H1 (cell line): ENCODE measurements around the gene LGALS4. TPM values are rescaled to one million over a fixed set of nuclear protein-coding genes. Genes with fewer than 3 reads are reported as not detected.

ENCODE experiments used
- CTCF ChIA-PET: fragments of 300-600 bp; sonication (Branson Sonifier 250); formaldehyde crosslinking; loops from one replicate; lab custom pipeline; 2021; ENCODE audit not compliant: partially characterized antibody; lab: Charles Lee
- POLR2A ChIA-PET: fragments of 300-600 bp; sonication (Branson Sonifier 250); formaldehyde crosslinking; loops from one replicate; lab custom pipeline; 2021; ENCODE audit warnings: inconsistent platforms; ENCODE audit not compliant: partially characterized antibody; lab: Charles Lee
- DNase-seq, 2 experiments: peaks; one replicate each; pipeline versions ENCODE4 v3.0.0 to v3.0.0-alpha.2; 2010 to 2022; ENCODE audit warnings: low spot score in 2 of 2, low read depth in 1 of 2, mixed read lengths in 1 of 2
- FAIRE-seq: peaks from 2 replicates; lab custom pipeline; 2011; peaks lifted over from hg19 to GRCh38; lab: Jason Lieb, UNC
- H2AFZ ChIP-seq: 2 replicates; pipeline ENCODE4 v1.8.1; 2012; ENCODE audit warnings: low read length, inconsistent platforms
- H2AK5ac ChIP-seq: 2 replicates; pipeline ENCODE4 v1.6.1; 2013; ENCODE audit warnings: low read depth, low read length
- H2BK120ac ChIP-seq: replicated peaks from 2 replicates; pipeline ENCODE3; 2013; ENCODE audit warnings: low read depth, low read length, inconsistent platforms
- H2BK12ac ChIP-seq: 2 replicates; pipeline ENCODE4 v1.6.1; 2013; ENCODE audit warnings: low read depth, low read length
- H2BK15ac ChIP-seq: 2 replicates; pipeline ENCODE4 v1.6.1; 2013; ENCODE audit warnings: low read length
- H2BK20ac ChIP-seq: 2 replicates; pipeline ENCODE4 v1.6.1; 2013; ENCODE audit warnings: low read length
- H2BK5ac ChIP-seq: 2 replicates; pipeline ENCODE4 v1.6.1; 2013; ENCODE audit warnings: low read depth, low read length
- H3K14ac ChIP-seq: 2 replicates; pipeline ENCODE4 v1.6.1; 2013; ENCODE audit warnings: inconsistent platforms; ENCODE audit not compliant: insufficient read length
- H3K18ac ChIP-seq: 2 replicates; pipeline ENCODE4 v1.6.1; 2013; ENCODE audit warnings: low read length; ENCODE audit errors: extremely low read depth
- H3K23ac ChIP-seq: 2 replicates; pipeline ENCODE4 v1.6.1; 2013; ENCODE audit warnings: inconsistent platforms; ENCODE audit not compliant: insufficient read length
- H3K23me2 ChIP-seq: 2 replicates; pipeline ENCODE4 v1.6.1; 2013; ENCODE audit warnings: low read depth, low read length
- H3K27ac ChIP-seq: 2 replicates; pipeline ENCODE4 v1.6.1; 2011; ENCODE audit warnings: low read depth, low read length, inconsistent platforms
- H3K27me3 ChIP-seq, 4 experiments: replicated peaks in 1 of 4; 1 replicate in 1 of 4; 2 replicates in 3 of 4; pipeline versions ENCODE4 v1.6.1 to v1.8.1; 2011 to 2013; ENCODE audit warnings: low read length in 3 of 4, mild to moderate bottlenecking in 3 of 4, inconsistent platforms in 2 of 4, mixed read lengths in 2 of 4, moderate library complexity in 1 of 4; ENCODE audit not compliant: control insufficient read depth in 3 of 4, insufficient read depth in 3 of 4; ENCODE audit errors: extremely low read depth in 1 of 4
- H3K36me3 ChIP-seq, 4 experiments: 2 replicates each; pipeline versions ENCODE4 v1.6.1 to v1.8.1; 2011 to 2013; ENCODE audit warnings: mild to moderate bottlenecking in 4 of 4, low read length in 3 of 4, moderate library complexity in 2 of 4, control low read depth in 1 of 4, inconsistent platforms in 1 of 4; ENCODE audit not compliant: insufficient read depth in 4 of 4, control insufficient read depth in 2 of 4
- H3K4ac ChIP-seq: replicated peaks from 2 replicates; pipeline ENCODE3; 2013; ENCODE audit warnings: low read length, low read depth, mixed read lengths, inconsistent platforms; ENCODE audit not compliant: insufficient read length
- H3K4me1 ChIP-seq, 4 experiments: replicated peaks in 1 of 4; 1 replicate in 1 of 4; 2 replicates in 3 of 4; pipeline versions ENCODE4 v1.6.1 to v1.8.1; 2011 to 2013; ENCODE audit warnings: low read length in 3 of 4, inconsistent platforms in 2 of 4, mixed read lengths in 1 of 4; ENCODE audit not compliant: insufficient read depth in 4 of 4, control insufficient read depth in 3 of 4
- H3K4me2 ChIP-seq, 2 experiments: 2 replicates each; pipeline versions ENCODE4 v1.6.1 to v1.8.1; 2011 to 2013; ENCODE audit warnings: low read depth in 2 of 2, low read length in 2 of 2, control low read depth in 1 of 2, inconsistent platforms in 1 of 2, mild to moderate bottlenecking in 1 of 2; ENCODE audit not compliant: insufficient read depth in 1 of 2
- H3K4me3 ChIP-seq, 4 experiments: fragments of 200-600, 300-600 bp in 1 of 4; sonication (generic), shearing (Covaris generic), sonication (Bioruptor Twin) in 1 of 4; 2 replicates each; pipeline versions ENCODE4 v1.5.1 to v1.8.1; 2011 to 2016; ENCODE audit warnings: low read length in 4 of 4, low read depth in 3 of 4, control low read depth in 2 of 4, inconsistent platforms in 2 of 4, mild to moderate bottlenecking in 2 of 4, mixed read lengths in 1 of 4, moderate library complexity in 1 of 4; ENCODE audit not compliant: insufficient read depth in 2 of 4; ENCODE audit errors: extremely low read depth in 1 of 4
- H3K56ac ChIP-seq: replicated peaks from 2 replicates; pipeline ENCODE3; 2013; ENCODE audit warnings: low read depth, mild to moderate bottlenecking, mixed read lengths, low read length, inconsistent platforms; ENCODE audit not compliant: insufficient read length
- H3K79me1 ChIP-seq: 2 replicates; pipeline ENCODE4 v1.6.1; 2013; ENCODE audit warnings: low read depth, low read length, control low read depth
- H3K79me2 ChIP-seq, 2 experiments: 2 replicates each; pipeline versions ENCODE4 v1.6.1 to v1.8.1; 2012 to 2013; ENCODE audit warnings: low read length in 2 of 2, mild to moderate bottlenecking in 2 of 2, inconsistent platforms in 1 of 2; ENCODE audit not compliant: insufficient read depth in 2 of 2, control insufficient read depth in 1 of 2
- H3K9ac ChIP-seq, 4 experiments: replicated peaks in 1 of 4; 1 replicate in 1 of 4; 2 replicates in 3 of 4; pipeline versions ENCODE4 v1.6.1 to v1.8.1; 2011 to 2013; ENCODE audit warnings: low read depth in 3 of 4, low read length in 3 of 4, control low read depth in 2 of 4, mild to moderate bottlenecking in 2 of 4, moderate library complexity in 2 of 4, inconsistent platforms in 1 of 4; ENCODE audit errors: extremely low read depth in 1 of 4
- H3K9me3 ChIP-seq, 2 experiments: 2 replicates each; pipeline versions ENCODE4 v1.6.1 to v1.8.1; 2012 to 2013; ENCODE audit warnings: mild to moderate bottlenecking in 2 of 2, moderate library complexity in 2 of 2, control low read depth in 1 of 2, inconsistent platforms in 1 of 2, low read depth in 1 of 2, low read length in 1 of 2, mixed read lengths in 1 of 2; ENCODE audit not compliant: insufficient read depth in 2 of 2
- H4K20me1 ChIP-seq, 2 experiments: replicated peaks in 1 of 2; 2 replicates each; pipeline versions ENCODE3 to v1.8.1; 2011 to 2013; ENCODE audit warnings: inconsistent platforms in 2 of 2, low read length in 2 of 2, mild to moderate bottlenecking in 1 of 2; ENCODE audit not compliant: insufficient read depth in 2 of 2, control insufficient read depth in 1 of 2
- H4K5ac ChIP-seq: 2 replicates; pipeline ENCODE4 v1.6.1; 2013; ENCODE audit warnings: low read length, low read depth, mixed read lengths, inconsistent platforms; ENCODE audit not compliant: insufficient read length
- H4K8ac ChIP-seq: 2 replicates; pipeline ENCODE4 v1.8.0; 2013; ENCODE audit warnings: mild to moderate bottlenecking, moderate library complexity, low read length, inconsistent platforms; ENCODE audit not compliant: insufficient read depth; ENCODE audit errors: extremely low read depth
- H4K91ac ChIP-seq: replicated peaks from 2 replicates; pipeline ENCODE3; 2013; ENCODE audit warnings: low read length, mixed read lengths, inconsistent platforms; ENCODE audit not compliant: insufficient read length
- CTCF ChIP-seq, 3 experiments: IDR thresholded peaks; 1 replicate in 2 of 3; 2 replicates in 1 of 3; pipeline versions ENCODE4 v1.5.1 to v1.6.1; 2011; ENCODE audit warnings: low read length in 3 of 3, mild to moderate bottlenecking in 3 of 3, inconsistent platforms in 2 of 3, low read depth in 1 of 3, moderate library complexity in 1 of 3; ENCODE audit not compliant: insufficient read depth in 1 of 3; ENCODE audit errors: control extremely low read depth in 1 of 3
- E2F6 ChIP-seq: IDR thresholded peaks from 2 replicates; pipeline ENCODE4 v1.6.1; 2012; ENCODE audit warnings: inconsistent platforms
- POLR2A ChIP-seq, 2 experiments: IDR thresholded peaks; 1 replicate in 1 of 2; 2 replicates in 1 of 2; pipeline ENCODE4 v1.6.1; 2011; ENCODE audit warnings: low read depth in 2 of 2, low read length in 2 of 2, mild to moderate bottlenecking in 2 of 2; ENCODE audit errors: control extremely low read depth in 1 of 2
- POLR2AphosphoS5 ChIP-seq: IDR thresholded peaks from 2 replicates; pipeline ENCODE4 v1.6.1; 2011; ENCODE audit warnings: low read depth, low read length
- WGBS, 2 experiments: shearing (Covaris generic) in 1 of 2; methylation state at CpG; one replicate each; pipeline versions ENCODE4 v1.1.6 to v1.1.7; 2013 to 2015; ENCODE audit warnings: low lambda C conversion rate in 2 of 2, mixed read lengths in 2 of 2, inconsistent platforms in 1 of 2, low coverage in 1 of 2, missing lambda C conversion rate in 1 of 2; ENCODE audit not compliant: insufficient replicate concordance in 2 of 2, insufficient coverage in 1 of 2, insufficient read length in 1 of 2; ENCODE audit errors: extremely low coverage in 1 of 2, missing lambda C conversion rate in 1 of 2; 5-methylcytosine and 5-hydroxymethylcytosine counted together
- polyA plus RNA-seq, 7 experiments: library from polyadenylated mRNA; depleted of rRNA in 3 of 7; stranded (reverse) in 5 of 7; unstranded in 2 of 7; fragments of >200 nt in 5 of 7; fragments of 200-250 nt in 2 of 7; gene quantifications; 1 replicate in 5 of 7; 2 replicates in 1 of 7; 4 replicates in 1 of 7; pipeline versions ENCODE4 v1.2.1 to v1.2.3, GENCODE V29; 2011 to 2013; ENCODE audit warnings: missing spikeins in 2 of 7, mixed read lengths in 2 of 7
- total RNA-seq: library from RNA; stranded (reverse); fragmentation: NEBNext Ultra II Directional; extraction: Animal tissue kit (Norgen Biotek cat#: 25700); gene quantifications from 2 replicates; pipeline ENCODE4 v1.2.1, GENCODE V29; 2021

The LGALS4 gene
- total and polyA plus RNA-seq, 2 of the 8 experiments (the other 6 are each of a cell fraction or from before 2014, with no cell fraction given) = 0.32 to 0.37 TPM

GRCh38 chr19:38844093-38844686 lies 31.4 kb upstream of the LGALS4 start:
- Histone ChIP-seq H3K4me1 (peaks cover 2 to 9% (median 3%) of the 10 kb centered on the region in 4 experiments; a peak in 4 of 7 replicates), H3K79me2 (peaks cover 22 to 76% of the 10 kb centered on the region in 2 experiments), H2BK15ac (no peak overlapping the region), H2AK5ac (no peak overlapping the region), H3K23me2 (peaks cover 9% of the 10 kb centered on the region), H3K56ac (no peak overlapping the region), H3K4me2 (no peak overlapping the region), H3K23ac (no peak overlapping the region), H2BK20ac (no peak overlapping the region)
- 93% methylated on average over 11 of the region's 11 CpGs; no CpG with 5 or more reads in 1 of the 2 experiments for WGBS, 2 experiments
- TF ChIP-seq E2F6 (no peak), CTCF (IDR thresholded peaks at IDR 0.05; ENCODE audit: control extremely low read depth in 1 of 3, insufficient read depth in 1 of 3, low read depth in 1 of 3, low read length in 3 of 3) (no peak), POLR2AphosphoS5 (peak; percentile 68), POLR2A (IDR thresholded peaks at IDR 0.05; ENCODE audit: control extremely low read depth in 1 of 2, low read depth in 2 of 2, low read length in 2 of 2) (peak; percentile 24 to 48)
- TF ChIP-seq, all 59 proteins: peak for 2
- Histone ChIP-seq H2BK120ac (no peak overlapping the region), H3K18ac (no peak overlapping the region), H3K36me3 (peaks cover 71 to 98% (median 85%) of the 10 kb centered on the region in 4 experiments), H2BK12ac (no peak overlapping the region), H3K79me1 (peaks cover 19% of the 10 kb centered on the region; the same call in 1 of the 2 replicates), H3K9me3 (no peaks in the 10 kb centered on the region), H4K5ac (no peak overlapping the region), H2BK5ac (no peak overlapping the region), H4K91ac (no peak overlapping the region), H3K4me3 (no peak overlapping the region), H2AFZ (no peak overlapping the region), H4K8ac (no peak overlapping the region), H3K27ac (no peak overlapping the region; the same call in 1 of the 2 replicates), H3K9ac (no peak overlapping the region; a peak in 1 of 7 replicates), H3K27me3 (no peaks in the 10 kb centered on the region; a peak in 1 of 7 replicates), H4K20me1 (peaks cover 43 to 57% of the 10 kb centered on the region in 2 experiments), H3K4ac (no peak overlapping the region), H3K14ac (no peak overlapping the region)
- DNase-seq (no peak), FAIRE-seq (no peak)
- ChIA-PET POLR2A (interaction anchor here (0.7 to 8.3 kb wide), 14 partner anchors 10 to 121 kb away, joined by 3 to 376 read pairs (median 4); partner anchors contain the start of genes ECH1 and RINL), CTCF (interaction anchor here (0.9 to 1.3 kb wide), 2 partner anchors 9 to 25 kb away, joined by 3 to 4 read pairs; no protein-coding TSS in a partner anchor)
